GM12878 (cell line): ENCODE data around the gene GARIN3. TPM values are rescaled to one million over a fixed set of nuclear protein-coding genes. Genes with fewer than 3 reads are reported as not detected.

Source experiments
- CREB1 ChIP-seq: IDR thresholded peaks from 2 replicates; pipeline ENCODE4 v1.6.1; 2012; ENCODE audit warnings: low read depth, mild to moderate bottlenecking, inconsistent platforms
- IKZF1 ChIP-seq: fragments of 450-650 bp; conservative IDR thresholded peaks from 2 replicates; pipeline ENCODE4 v1.6.1; 2017; ENCODE audit warnings: antibody characterized with exemption, mild to moderate bottlenecking
- IRF4 ChIP-seq: IDR thresholded peaks from 2 replicates; pipeline ENCODE4 v1.6.1; 2011; ENCODE audit warnings: low read depth, low read length
- MEF2A ChIP-seq: IDR thresholded peaks from 2 replicates; pipeline ENCODE4 v1.6.1; 2011; ENCODE audit warnings: low read depth, mild to moderate bottlenecking, low read length, moderate library complexity; ENCODE audit not compliant: insufficient read depth
- MXI1 ChIP-seq: fragments of 150-350 bp; IDR thresholded peaks from 2 replicates; pipeline ENCODE4 v1.6.1; 2011; ENCODE audit warnings: low read depth, mild to moderate bottlenecking, inconsistent platforms, low read length, improper control_type of control experiment
- NBN ChIP-seq: fragments of 450-650 bp; IDR thresholded peaks from 2 replicates; pipeline ENCODE4 v1.6.1; 2016
- RCOR1 ChIP-seq: conservative IDR thresholded peaks from 2 replicates; pipeline ENCODE4 v1.6.1; 2012; ENCODE audit warnings: low read depth, low read length, improper control_type of control experiment
- TARDBP ChIP-seq: IDR thresholded peaks from 2 replicates; pipeline ENCODE4 v1.6.1; 2016; ENCODE audit warnings: borderline replicate concordance
- ZZZ3 ChIP-seq: IDR thresholded peaks from 2 replicates; pipeline ENCODE4 v1.6.1; 2011; ENCODE audit warnings: low read depth; ENCODE audit not compliant: control insufficient read depth, insufficient read length
- polyA plus RNA-seq, 11 experiments: library from polyadenylated mRNA; depleted of rRNA in 4 of 11; unstranded in 6 of 11; stranded (reverse) in 5 of 11; fragments of >200 nt; fragmentation: Nextera tagmentation in 4 of 11; fragmentation: Illumina TruSeq in 1 of 11; extraction: Ambion mirVana in 4 of 11; extraction: Trizol in 1 of 11; gene quantifications; 1 replicate in 1 of 11; 2 replicates in 10 of 11; pipeline versions ENCODE4 v1.2.1 to v1.2.3, GENCODE V29; 2011 to 2016; ENCODE audit warnings: inconsistent platforms in 2 of 11, missing spikeins in 2 of 11, low read depth in 1 of 11
- total RNA-seq, 4 experiments: library from RNA; depleted of rRNA in 3 of 4; stranded (reverse); fragments of >200 nt in 3 of 4; fragmentation: Illumina TruSeq in 1 of 4; extraction: Trizol in 1 of 4; gene quantifications; 2 replicates each; pipeline versions ENCODE4 v1.2.1 to v1.2.3, GENCODE V29; 2013 to 2021
- TF ChIP-seq, protein P1 (sequence below): fragments of 150-350 bp; IDR thresholded peaks from 2 replicates; pipeline ENCODE4 v1.6.1; 2014; ENCODE audit warnings: mild to moderate bottlenecking, low read depth, low read length

The GARIN3 gene
- total and polyA plus RNA-seq, 10 of the 15 experiments (the other 5 are each of a cell fraction or from before 2014, with no cell fraction given): 0.15 TPM; not detected in 9

DNA sequence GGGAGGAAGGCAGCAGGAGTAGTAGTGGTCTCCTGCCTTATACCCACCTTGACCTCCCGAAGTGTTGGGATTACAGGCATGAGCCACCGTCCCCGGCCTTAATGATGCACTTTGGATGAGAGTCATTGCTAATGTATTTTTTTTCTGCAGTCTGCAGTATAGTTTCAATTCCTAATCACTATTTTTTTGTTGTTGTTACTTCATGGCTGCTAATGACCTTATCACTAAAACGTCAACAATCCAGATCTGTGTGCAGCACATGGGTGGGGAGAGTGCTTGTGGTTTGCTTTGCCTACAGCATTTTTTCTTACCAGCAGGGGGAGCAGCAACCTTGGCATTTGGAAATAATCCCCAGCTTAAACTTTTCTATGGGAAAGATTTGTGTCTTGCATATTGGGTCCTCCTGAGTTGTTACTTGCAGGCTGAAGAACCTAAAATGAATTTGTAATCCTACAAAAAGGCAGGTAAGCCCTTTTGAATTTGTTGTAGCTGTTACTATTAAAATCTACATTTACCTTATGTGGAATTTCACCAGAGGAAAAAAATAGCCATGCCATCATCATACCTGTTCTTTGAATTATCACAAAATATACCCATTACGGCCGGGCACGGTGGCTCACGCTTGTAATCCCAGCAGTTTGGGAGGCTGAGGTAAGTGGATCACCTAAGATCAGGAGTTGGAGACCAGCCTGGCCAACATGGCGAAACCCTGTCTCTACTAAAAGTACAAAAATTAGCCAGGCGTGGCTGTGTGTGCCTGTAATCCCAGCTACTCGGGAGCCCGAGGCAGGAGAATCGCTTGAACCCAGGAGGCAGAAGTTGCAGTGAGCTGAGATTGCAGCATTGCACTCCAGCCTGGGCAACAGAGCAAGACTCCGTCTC, 17.1 kb downstream of the GARIN3 start (continued):
- TF ChIP-seq NBN (0 out of 2 replicates have a peak, but pooled peaks have one; percentile 28), IRF4 (peak; percentile 55; the same call in 1 of the 2 replicates), MXI1 (peak; percentile 50), TARDBP (0 out of 2 replicates have a peak, but pooled peaks have one; percentile 49), RCOR1 (no peak), IKZF1 (peak; percentile 44; the same call in 1 of the 2 replicates), ZZZ3 (no peak), MEF2A (0 out of 2 replicates have a peak, but pooled peaks have one; percentile 38), CREB1 (no peak)
- TF ChIP-seq, protein P1, sequence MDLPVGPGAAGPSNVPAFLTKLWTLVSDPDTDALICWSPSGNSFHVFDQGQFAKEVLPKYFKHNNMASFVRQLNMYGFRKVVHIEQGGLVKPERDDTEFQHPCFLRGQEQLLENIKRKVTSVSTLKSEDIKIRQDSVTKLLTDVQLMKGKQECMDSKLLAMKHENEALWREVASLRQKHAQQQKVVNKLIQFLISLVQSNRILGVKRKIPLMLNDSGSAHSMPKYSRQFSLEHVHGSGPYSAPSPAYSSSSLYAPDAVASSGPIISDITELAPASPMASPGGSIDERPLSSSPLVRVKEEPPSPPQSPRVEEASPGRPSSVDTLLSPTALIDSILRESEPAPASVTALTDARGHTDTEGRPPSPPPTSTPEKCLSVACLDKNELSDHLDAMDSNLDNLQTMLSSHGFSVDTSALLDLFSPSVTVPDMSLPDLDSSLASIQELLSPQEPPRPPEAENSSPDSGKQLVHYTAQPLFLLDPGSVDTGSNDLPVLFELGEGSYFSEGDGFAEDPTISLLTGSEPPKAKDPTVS: no peak
